LNCaP clone FGC (cell line): ENCODE results near the gene MARK1.

Experiments
- DNase-seq: peaks from one replicate; pipeline ENCODE4 v3.0.0-alpha.2; 2011; ENCODE audit warnings: low read depth
- H3K4me3 ChIP-seq: 2 replicates; pipeline ENCODE4 v1.5.1; 2011; ENCODE audit warnings: mild to moderate bottlenecking, low read depth, low read length, control low read depth
- TF ChIP-seq, protein P1 (sequence below): IDR thresholded peaks from 2 replicates; pipeline ENCODE4 v1.5.1; 2012; ENCODE audit warnings: mild to moderate bottlenecking; ENCODE audit not compliant: control insufficient read depth, insufficient read depth; ENCODE audit errors: extremely low read depth

MARK1 gene

DNA sequence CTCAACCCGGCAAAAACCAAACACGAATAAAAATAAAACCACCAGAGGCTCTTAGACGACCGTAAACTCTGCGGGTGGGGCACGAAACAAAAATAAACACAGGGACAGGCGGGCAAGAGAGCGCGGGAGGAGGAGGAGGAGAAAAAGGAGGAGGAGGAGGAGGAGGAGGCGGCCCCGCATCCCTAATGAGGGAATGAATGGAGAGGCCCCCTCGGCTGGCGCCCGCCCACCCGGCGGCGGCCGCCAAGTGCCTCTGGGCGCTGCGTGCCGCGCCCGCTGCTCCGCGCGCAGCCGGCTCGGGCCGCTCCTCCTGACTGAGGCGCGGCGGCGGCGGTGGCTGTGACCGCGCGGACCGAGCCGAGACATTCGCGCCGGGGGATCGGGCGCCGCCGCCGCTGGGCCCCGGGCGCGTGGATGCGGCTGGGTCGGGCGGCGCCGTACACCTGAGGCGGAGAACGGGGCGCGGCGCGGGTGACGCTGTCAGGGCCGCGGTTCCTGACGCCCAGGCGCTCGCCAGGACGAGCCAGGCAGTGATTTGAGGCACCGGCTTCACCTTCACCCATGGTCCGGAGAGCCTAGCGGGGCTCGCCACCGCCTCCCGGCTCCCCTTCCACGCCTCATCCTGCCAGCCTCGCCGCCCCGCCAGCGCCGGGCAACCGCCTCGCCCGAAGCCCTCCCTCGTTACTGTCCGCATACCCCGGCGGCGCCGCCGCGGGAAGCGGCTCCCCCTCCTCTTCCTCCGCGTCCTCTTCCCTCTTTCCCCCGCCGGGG is at the start of gene MARK1:
TSS of gene MARK1 (plus strand) at position 229 of the 771 bp plus-strand sequence. CDS start 687 bp downstream, outside the sequence.
- peak within 1 kb of the TSS; percentile 70 for H3K4me3 ChIP-seq
- DNase-seq, result no peak
- TF ChIP-seq, protein P1, sequence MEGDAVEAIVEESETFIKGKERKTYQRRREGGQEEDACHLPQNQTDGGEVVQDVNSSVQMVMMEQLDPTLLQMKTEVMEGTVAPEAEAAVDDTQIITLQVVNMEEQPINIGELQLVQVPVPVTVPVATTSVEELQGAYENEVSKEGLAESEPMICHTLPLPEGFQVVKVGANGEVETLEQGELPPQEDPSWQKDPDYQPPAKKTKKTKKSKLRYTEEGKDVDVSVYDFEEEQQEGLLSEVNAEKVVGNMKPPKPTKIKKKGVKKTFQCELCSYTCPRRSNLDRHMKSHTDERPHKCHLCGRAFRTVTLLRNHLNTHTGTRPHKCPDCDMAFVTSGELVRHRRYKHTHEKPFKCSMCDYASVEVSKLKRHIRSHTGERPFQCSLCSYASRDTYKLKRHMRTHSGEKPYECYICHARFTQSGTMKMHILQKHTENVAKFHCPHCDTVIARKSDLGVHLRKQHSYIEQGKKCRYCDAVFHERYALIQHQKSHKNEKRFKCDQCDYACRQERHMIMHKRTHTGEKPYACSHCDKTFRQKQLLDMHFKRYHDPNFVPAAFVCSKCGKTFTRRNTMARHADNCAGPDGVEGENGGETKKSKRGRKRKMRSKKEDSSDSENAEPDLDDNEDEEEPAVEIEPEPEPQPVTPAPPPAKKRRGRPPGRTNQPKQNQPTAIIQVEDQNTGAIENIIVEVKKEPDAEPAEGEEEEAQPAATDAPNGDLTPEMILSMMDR, result no peak

DNA sequence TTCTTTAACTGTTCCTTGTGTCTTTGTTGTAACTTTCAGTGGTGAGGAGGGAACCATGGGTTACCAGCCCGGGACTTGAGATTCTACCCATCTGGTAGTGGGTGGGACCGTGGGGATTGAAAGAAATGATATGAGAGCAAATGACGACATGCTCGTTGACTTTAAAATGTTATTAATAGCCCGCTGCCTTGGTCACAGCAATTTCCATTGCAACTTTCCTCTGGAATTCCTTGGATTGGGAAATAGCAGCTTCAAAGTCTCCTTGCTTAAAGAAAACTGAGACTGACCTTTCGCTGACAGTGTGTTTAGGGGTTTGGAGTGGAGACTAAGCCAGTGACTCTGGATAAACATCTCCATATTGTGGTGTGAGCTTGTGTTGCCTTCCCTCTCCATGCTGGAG is 44.2 kb upstream of the MARK1 start:
- H3K4me3 ChIP-seq, result no peak overlapping the region
- DNase-seq, result no peak
- TF ChIP-seq, protein P1, result no peak

DNA sequence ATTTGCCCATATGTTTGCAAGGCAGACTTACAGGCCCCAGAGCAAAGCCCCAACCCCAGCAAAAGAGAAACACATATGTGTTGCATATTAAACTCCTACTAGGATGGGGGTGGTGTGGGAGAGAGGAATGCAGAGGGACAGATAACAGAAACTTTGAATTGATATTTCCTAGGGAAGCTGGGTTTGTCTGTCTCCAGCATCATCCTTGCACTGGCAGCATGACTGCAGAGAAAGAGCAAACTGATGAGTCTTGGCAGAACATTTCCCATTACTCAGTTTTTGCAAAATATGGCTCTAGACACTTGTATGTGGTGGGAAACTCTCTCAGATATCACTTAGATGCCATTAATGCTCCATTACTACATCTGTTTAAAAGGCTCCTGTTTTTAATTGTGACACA is 43.8 kb upstream of the MARK1 start:
- no peak for DNase-seq
- no peak overlapping the region for H3K4me3 ChIP-seq
- TF ChIP-seq, protein P1, result no peak

DNA sequence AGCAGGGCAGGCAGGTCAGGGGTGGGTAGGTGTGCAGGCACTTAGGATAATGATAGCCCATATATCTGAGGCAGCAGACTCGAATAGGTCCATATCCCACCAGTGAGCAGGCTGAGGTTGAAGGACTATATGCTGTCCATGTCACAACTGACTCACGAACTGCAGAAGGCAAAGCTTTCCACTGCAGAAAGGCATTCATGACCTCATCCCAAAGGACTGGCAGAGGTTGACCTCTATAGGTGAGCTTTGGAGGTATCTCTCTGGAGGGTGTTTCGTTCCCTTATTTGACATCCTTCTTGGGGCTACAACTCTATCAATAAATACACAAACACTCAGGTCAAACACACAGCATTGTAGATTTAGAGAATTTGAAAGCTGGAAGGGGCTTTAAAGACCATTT is 42.8 kb upstream of the MARK1 start:
- no peak overlapping the region for H3K4me3 ChIP-seq
- DNase-seq, result no peak
- TF ChIP-seq, protein P1, result no peak

DNA sequence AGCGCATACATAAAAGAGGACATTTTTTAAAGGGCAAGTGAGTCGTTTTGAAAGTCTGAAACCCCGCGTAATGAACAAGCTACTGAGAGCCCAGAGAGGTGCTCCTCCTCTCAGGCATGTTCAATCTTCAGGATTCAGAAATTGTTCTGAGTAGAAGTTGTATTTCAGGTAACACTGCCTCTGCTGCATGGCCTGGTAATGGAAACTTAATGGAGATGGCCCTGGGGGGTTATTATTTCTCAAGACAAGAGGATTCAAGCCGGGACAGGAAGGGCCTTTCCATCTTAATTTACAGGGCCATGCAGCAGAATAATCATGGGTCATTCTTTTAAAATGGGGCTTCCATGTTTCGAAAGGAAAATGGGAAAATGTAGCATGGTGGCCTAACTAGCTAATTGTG is 42.1 kb upstream of the MARK1 start:
- no peak for DNase-seq
- TF ChIP-seq, protein P1, result no peak
- H3K4me3 ChIP-seq, result no peak overlapping the region

DNA sequence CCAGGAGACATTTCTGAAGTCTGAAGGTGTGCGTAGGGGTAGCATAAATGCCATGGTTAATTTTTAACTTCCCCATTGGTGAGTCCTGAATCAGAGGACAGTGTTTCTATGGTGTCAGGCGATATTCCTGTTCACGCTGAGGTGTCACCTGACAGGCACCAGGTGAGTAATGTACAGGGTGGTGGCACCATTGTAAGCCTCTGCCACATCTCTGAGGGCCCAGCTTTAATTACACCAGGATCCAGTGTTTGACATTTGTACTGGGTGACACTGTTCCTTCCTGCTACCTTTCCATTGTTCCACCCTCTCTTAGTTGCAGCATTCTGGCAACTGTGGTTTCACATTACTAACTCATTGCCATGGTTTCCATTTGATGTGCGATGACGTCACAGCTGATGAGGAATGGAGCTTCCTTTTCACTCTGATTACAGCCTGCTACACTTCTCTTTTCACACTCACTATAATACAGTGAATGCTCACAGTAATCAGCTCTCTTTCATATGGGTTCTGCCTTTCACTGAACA is 40.6 kb upstream of the MARK1 start:
- no peak for DNase-seq
- no peak overlapping the region for H3K4me3 ChIP-seq
- TF ChIP-seq, protein P1, result no peak
